HG03064 (cell line): ENCODE data around the gene BBOX1.
"Not testable (repeated sequence)": the region's sequence is repeated elsewhere in the genome, so short reads cannot be mapped to it uniquely, and the experiment has no call there.

Source experiments
- ATAC-seq: cut with Tn5 transposase; IDR thresholded peaks from one replicate; pipeline ENCODE4 v1.9.1; 2021; ENCODE audit warnings: low read depth; ENCODE audit not compliant: unreplicated experiment

BBOX1 gene

DNA sequence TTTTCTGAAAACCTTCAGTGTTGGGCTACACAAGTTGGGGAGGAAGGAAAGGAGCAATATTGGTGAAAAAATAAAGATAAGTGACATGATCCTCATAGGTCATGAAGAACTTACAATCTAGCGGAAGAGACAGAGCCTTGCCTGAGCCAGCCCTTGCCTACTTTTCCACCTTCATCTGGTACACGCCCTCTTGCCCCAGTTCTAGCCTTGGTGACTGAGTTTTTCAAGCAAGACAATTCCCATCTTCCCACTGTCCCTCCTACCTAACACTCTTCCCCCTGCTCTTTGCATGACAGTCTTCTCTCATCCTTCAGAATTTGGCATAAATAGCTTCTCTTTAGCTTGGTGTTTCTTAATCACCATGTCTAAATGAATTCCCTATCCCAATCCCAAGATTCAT lies 42.6 kb downstream of the BBOX1 start:
- ATAC-seq, result no peak

DNA sequence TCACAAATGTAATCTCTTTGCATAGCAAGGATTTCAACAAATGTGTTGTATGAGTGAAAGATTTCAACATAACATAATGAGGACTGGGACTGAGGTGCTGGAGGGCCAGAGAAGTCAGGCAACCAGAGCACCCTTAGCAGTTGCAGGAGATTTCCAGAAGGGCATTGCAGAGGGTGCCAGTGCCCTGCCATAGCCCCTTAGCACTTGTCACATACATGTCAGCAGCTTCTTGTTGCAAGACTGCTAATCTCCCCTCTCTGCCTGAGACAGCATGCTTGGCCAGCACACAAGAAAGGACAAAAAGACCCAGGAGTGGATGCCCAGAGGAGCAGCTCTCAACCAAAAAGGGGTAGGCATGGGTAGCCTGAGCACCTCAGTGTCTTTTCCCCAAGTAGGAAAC lies 43.2 kb downstream of the BBOX1 start:
- no peak for ATAC-seq

DNA sequence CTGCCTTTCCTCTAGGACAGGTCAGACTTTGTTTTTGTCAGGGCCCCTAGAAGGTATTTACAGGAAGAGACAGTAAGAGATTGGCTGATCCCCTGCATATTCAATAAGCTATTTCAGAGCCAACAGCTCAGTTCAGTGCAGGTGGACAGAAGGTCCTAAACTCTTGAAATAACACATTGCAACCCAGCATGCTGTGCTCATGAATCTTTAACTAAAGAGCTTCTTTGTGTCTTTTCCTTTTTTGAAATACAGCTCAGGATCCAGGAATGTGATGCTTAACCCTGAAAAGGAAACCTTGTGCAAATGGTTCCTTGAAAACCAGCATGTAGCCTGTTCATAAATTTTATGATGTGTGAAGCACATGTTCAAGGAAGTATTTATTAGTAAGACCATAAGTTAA lies 43.9 kb downstream of the BBOX1 start:
- ATAC-seq, result no peak

DNA sequence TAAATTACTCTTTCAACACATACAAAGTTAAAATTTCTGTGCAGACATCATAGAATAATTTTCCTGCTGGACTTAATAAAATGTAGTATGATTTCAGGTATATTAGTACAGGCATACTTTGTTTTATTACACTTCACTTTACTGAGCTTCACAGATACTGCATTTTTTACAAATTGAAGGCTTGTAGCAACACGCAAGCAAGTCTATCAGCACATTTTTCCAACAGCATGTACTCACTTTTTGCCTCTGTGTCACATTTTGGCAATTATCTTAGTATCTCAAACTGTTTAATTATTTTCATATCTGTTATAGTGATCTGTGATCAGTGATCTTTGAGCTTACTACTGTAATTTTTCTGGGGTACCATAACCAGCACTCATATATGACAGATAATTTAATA lies 44.5 kb downstream of the BBOX1 start:
- no peak for ATAC-seq

DNA sequence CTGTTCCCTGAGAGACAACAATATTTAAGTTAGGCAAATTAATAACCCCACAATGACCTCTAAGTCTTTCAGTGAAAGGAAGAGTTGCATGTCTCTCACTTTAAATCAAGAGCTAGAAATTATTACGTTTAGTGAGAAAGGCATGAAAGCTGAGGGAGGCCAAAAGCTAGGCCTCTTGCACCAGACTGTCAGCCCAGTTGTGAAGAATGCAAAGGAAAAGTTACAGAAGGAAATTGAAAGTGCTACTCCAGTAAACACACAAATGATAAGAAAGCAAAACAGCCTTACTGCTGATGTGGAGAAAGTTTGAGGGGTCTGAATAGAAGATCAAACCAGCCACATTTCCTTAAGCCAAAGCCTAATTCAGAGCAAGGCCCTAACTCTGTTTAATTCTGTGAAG lies 45.0 kb downstream of the BBOX1 start:
- no peak for ATAC-seq

DNA sequence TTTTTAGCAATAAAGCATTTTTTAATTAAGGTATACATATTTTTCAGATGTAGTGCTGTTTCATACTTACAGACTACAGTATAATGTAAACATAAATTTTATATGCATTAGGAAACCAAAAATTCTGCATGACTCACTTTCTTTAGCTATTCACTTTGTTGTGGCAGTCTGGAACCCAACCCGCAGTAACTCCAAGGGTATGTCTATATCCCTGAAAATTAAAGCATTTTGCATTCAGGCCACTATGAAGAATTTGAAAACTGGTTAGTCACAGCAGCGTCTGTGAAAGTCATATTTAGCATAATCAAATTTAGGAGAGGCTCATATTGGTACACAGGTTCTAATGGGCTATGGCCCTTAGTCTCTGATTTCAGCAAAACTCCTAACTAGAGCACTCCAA lies 46.8 kb downstream of the BBOX1 start:
- ATAC-seq, result no peak

DNA sequence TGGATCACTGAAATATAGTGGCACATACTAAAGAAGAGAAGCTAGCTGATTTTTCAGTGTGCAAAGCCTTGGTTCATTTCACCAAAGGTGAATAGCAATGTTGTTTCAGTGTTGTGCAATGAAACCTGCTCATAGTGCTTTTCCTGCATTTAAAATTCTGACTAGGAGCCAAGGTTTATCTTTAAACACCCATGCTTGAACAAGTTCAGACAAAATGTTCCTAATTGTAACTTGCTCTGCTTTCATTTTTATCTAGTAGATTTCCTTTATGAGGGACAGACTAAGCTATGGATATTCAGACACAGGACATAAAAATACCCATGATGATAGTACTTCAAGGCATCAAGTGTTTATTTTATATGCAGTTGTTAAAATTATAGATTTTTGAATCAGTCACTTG lies 47.7 kb downstream of the BBOX1 start:
- ATAC-seq, result no peak

DNA sequence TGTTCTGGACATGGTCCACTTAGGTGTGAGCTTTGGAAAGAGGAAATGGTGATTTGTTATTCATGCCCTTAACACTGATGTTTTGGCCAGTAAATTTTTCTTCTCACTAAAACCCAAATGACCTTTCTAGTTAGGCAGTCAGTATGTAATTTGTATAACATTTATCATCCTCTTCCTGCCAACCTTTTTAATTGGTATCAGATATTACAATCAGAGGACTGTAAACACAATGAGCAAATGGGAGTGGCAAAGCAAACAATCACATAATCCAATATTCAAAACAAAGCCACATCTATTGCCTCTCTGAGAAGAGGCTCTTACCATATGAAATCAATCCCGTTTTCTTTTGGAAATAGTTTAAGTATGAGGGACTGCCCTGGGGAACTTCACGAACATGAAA lies 49.1 kb downstream of the BBOX1 start:
- no peak for ATAC-seq

DNA sequence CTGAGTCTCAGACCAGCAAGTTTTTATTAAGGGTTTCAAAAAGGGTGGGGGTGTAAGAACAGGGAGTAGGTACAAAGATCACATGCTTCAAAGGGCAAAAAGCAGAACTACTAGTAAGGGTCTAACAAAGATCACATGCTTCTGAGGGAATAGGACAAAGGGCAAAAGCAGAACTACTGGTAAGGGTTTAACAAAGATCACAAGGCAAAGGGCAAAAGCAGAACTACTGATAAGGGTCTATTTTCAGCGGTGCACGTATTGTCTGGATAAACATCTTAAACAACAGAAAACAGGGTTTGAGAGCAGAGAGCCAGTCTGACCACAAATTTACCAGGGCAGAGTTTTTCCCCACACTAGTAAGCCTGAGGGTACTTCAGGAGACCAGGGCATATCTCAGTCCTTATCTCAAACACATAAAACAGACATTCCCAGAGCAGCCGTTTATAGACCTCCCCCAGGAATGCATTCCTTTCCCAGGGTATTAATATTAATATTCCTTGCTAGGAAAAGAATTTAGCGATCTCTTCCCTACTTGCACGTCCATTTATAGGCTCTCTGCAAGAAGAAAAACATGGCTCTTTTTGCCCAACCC lies 49.8 kb downstream of the BBOX1 start:
- ATAC-seq, result not testable (repeated sequence)

DNA sequence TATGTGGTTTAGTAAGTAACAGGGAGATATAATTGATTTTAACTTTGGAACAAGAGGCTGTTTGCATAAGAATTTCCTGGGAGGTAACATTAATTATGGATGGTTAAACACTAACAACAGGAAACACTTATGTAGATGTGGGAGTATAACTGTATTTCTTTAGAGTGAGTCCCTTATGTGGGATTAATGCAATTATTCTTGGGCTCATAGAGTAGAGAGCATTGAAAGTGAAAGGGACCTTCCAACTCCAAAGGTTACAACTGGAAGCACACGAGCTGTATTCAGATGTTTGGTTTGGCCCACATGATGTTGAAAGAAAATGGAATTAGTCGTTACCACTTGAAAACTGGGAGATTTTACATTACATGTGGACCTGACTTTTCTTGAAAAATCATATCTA lies 53.5 kb downstream of the BBOX1 start:
- no peak for ATAC-seq

DNA sequence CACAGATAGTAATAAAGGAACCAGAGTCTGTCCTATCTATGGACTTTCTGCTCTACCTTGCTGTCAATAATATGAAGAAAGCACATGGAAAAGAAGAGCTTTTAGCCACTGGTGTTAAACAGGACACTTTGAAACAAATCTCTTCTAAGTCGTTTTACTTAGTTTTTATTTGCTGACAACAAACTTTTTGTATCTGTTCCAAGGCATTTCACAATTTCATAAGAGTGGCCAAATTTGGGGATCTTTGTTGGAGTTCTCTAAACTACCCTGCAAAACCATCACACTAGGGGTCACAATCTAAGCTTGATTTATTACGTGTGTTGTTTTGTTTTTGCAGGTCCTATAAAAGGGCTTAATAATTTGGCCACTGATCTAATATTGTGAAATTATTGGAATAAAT lies 54.4 kb downstream of the BBOX1 start:
- ATAC-seq, result no peak

DNA sequence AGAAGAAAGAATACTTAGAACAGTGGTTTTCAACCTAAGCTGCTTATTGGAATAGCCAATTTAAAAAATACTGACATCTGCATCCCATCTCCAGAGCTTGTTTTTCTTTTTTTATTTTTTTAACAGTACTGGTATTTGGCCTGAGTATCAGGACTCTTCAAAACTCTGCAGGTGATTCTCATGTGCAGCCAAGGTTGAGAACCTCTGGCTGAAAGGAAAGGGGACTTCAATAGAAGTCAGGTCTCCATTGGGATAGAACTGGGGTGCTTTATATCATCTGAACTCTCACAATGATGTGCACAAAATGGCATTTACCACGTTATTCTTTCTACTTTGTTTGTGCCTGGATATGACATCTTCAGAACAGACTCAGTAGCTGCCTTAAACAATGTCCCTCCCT lies 55.3 kb downstream of the BBOX1 start:
- no peak for ATAC-seq

DNA sequence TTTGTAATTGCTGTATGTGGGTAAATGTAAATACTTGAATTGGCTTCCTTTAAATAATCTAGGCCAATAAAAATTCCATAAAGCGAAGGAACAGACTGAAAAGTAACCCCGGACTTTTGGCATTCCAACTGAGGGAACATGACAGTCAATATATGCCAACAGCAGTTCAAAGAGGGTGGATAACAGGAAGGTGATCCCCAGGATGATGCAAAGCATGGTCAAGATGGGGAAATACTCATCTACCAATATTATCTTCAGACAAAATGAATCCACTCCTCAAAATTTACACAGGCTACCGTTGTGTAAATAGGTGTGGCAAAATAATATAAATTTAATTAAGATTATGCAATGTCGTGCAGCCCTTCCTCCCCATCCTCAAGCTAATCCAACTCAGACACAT lies 56.9 kb downstream of the BBOX1 start:
- ATAC-seq, result no peak

DNA sequence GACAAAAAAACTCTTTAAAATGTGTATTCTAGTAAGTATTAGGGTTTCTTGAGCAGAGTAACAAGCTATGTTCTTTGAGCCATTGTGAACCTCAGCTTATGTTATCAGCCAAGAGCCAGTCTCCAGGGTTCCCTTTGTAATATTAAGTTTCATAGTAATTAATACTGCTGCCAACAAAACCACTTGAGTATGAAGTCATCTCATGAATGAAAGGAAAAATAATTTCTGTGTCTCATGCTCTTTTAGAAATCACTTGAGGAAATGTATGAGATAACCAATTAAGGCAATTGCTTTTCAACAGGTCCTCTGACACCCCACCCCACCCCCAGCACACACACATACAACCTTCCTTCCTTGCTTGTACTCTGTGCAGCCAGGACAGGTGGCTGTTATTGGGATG lies 59.9 kb downstream of the BBOX1 start:
- no peak for ATAC-seq

DNA sequence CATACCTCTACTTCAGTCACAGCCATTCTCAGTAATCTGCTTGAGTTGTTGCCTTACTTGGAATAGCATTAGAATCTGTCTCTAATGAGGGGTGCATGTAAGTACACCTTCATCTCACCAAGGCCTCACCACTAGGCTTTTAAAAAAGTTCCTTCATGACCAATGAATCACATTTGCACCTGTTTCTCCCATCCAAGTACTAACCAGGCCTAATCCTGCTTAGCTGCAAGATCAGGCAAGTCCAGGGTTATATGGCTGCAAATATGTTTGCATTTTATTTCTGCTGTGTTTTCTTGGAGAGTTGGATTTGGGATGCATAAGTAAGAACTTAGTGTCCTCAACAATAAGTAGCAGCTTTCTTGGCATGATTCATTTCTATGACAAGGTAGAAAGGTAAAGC lies 66.9 kb downstream of the BBOX1 start:
- no peak for ATAC-seq

DNA sequence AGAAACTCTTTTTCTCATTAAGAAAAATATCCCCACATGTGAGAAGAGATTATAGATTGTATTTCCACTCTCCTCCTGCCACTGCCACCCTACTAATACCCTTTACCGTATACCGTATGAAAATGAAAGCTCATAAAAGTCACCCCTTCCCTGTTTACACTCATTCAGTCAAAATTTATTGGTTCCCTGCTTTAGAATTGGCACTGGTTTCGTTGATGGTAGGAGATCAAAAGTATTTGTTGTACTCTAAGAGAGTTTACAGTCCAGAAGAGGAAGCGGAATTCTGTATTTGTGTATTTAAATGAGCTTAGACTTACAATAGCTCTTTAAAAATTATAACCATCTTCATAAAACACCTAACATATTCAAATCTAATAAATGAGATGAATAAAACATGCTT lies 68.2 kb downstream of the BBOX1 start:
- no peak for ATAC-seq

DNA sequence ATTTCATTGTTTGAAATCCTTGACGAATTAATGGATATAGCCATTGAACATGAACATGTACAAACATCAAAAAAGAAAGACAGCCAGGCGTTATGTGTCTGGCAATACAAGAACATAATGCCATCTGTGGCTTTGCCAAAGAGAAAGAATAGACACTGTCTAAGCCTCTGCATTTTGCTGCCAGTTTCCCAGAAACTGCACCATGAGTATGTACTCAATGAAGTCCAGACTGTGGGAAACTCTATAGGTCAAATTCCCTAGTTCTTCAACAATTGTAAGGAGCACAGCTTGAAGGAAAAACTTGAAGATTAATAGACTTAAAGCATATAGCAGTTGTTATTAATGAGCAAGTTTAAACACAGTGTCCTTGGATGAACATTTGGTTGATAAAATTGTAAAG lies 71.3 kb downstream of the BBOX1 start:
- no peak for ATAC-seq

DNA sequence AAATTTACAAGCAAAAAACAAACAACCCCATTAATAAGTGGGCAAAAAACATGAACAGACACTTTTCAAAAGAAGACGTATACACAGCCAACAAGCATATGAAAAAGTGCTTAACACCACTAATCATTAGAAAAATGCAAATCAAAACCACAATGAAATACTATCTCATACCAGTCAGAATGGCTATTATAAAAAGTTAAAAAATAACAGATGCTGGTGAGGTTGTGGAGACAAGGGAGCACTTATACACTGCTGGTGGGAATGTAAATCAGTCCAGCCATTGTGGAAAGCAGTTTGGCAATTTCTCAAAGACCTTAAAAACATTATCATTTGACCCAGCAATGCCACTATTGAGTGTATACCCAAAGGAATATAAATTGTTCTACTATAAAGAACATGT lies 72.3 kb downstream of the BBOX1 start:
- no peak for ATAC-seq

DNA sequence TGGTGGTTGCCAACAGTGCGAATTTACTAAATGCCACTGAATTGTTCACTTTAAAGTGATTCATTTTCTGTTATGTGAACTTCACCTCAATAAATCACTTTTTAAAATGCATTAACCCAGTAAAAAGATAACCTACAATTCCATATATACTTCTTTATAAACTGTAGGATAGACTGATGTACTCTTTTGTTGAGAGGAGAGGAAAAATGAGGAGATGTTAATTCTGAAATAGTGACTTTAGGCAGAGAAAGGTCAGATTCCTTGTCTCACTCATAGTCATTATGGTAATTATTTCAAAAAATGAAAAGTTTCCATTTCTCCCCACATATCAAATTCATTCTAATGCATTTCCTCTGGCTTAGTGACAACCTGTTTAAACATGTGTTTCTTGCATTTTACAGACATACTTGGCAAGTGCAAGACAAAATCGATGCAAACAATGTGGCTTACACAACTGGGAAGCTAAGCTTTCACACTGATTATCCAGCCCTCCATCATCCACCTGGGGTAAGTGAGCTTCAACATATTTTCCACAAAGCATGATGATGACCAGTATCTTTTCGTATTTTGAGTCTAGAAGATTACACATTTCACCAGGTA lies 74.5 kb downstream of the BBOX1 start:
- ATAC-seq, result no peak

DNA sequence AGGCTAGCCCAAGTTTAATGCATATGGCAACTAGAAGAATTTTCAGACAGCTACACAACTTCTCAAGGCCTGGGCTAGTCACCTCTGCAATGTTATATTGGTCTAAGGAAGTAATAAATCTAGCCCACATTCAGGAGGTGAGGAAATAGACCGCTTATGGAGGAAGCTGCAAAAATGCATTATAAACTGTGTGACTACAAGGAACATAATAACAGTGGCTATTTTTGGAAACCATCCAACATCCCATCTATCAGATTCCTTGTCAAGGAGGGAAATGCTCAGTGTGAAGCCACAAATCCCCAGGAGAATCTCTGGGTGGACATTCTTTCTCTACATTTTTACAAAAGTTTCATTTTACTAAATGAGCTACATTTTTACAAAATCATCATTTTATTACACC lies 76.1 kb downstream of the BBOX1 start:
- no peak for ATAC-seq

DNA sequence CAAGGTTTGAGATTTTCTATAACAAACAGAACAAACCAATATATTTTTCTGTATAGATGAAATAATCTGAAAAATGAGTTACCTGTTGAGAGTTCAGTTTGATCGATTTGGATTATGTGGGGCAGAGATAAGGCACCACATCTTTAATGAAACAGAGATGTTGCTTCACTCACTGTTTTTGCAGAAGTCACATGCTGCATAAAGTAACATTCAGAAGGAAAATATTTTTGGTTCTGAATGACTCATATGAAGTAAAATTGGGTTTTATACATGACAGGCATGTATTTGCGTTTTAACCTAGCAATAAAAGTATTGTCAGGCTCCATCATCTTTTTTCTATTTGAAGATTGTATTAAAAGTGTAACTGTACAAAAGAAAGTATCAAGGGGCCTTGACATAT lies 77.8 kb downstream of the BBOX1 start:
- ATAC-seq, result no peak

DNA sequence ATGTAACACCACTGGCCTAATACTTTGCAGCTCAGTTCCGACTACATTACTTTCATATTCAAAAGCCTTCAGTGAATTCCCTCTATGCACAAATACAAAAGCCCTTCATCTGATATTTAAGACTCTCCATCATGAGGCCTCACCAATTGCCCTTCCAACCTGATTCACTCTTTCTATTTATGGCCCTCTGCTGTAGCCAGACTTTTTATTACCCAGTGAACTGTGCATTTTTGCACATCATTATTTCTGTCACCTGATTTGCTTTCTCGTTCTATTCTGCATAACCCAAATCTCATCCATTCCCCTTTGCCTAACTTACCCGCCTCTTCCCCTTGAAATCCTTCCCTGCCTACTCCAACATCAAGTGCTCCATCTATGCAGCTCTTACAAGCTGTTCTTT lies 78.3 kb downstream of the BBOX1 start:
- no peak for ATAC-seq

DNA sequence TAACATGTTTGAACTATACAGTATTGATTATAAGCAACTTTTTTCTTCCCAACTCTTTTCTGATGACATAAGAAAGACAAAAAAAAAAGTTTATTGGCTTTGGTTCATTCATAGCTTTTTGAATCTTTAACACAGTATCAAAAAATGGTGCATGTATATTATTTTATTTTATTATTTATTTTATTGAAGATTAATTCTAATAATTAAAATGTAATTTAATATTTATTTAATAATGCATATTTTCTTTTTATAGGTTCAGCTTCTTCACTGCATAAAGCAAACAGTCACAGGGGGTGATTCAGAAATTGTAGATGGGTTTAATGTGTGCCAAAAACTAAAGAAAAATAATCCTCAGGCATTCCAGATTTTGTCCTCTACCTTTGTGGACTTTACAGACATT lies 78.8 kb downstream of the BBOX1 start:
- ATAC-seq, result no peak
